ENCODE measurements around the gene PDXP. TPM values are rescaled to one million over a fixed set of nuclear protein-coding genes. Genes with fewer than 3 reads are reported as not detected.
A peak's percentile ranks its signal among the peaks of the same experiment; 100 is the strongest.

Gene PDXP
- total and polyA plus RNA-seq, 8 donors: 8.3 to 13.3 (median 11.3) TPM

GRCh38 chr22:37678372-37678771, 19.8 kb downstream of the PDXP start:
- intact Hi-C loops (cut with DNase I): no loop called here
- Histone ChIP-seq H3K4me3 (peak overlapping the region in 1 of 2 donors; percentile 77), H3K27me3 (no peaks in the 10 kb centered on the region), H3K27ac (peak overlapping the region in 1 of 2 donors; percentile 10), H3K36me3 (peaks cover 0 to 26% of the 10 kb centered on the region in 2 donors), H3K9me3 (no peaks in the 10 kb centered on the region), H3K4me1 (peaks cover 17 to 64% of the 10 kb centered on the region in 2 donors)
- no peak for TF ChIP-seq CTCF (IDR thresholded peaks at IDR 0.05)
- ATAC-seq: no peak
- DNase-seq: no peak

- intact Hi-C loops (cut with DNase I): loop anchor here in 1 of 2 donors (5.0 kb wide), 1 partner anchor 37 kb away; no protein-coding TSS in a partner anchor
- Histone ChIP-seq H3K27ac (no peak overlapping the region), H3K4me3 (no peak overlapping the region), H3K27me3 (no peaks in the 10 kb centered on the region), H3K9me3 (no peaks in the 10 kb centered on the region), H3K36me3 (peaks cover 0 to 26% of the 10 kb centered on the region in 2 donors), H3K4me1 (peaks cover 13 to 53% of the 10 kb centered on the region in 2 donors)
- TF ChIP-seq CTCF (IDR thresholded peaks at IDR 0.05): no peak
- ATAC-seq (no peak), DNase-seq (no peak)
These were observed 21.1 kb downstream of the PDXP start for GRCh38 chr22:37679670-37680069.

- H3K4me1 ChIP-seq: peaks cover 8 to 46% of the 10 kb centered on the region in 2 donors
- H3K27ac ChIP-seq: no peak overlapping the region
- no peaks in the 10 kb centered on the region for H3K27me3 ChIP-seq
- peaks cover 0 to 26% of the 10 kb centered on the region in 2 donors for H3K36me3 ChIP-seq
- DNase-seq (no peak), ATAC-seq (no peak)
- H3K4me3 ChIP-seq: no peak overlapping the region
- H3K9me3 ChIP-seq: no peaks in the 10 kb centered on the region
- intact Hi-C loops (cut with DNase I): loop anchor here in 1 of 2 donors (5.0 kb wide), 1 partner anchor 38 kb away; no protein-coding TSS in a partner anchor
- no peak for TF ChIP-seq CTCF (IDR thresholded peaks at IDR 0.05)
These were observed 21.8 kb downstream of the PDXP start for GRCh38 chr22:37680191-37680851.

GRCh38 chr22:37681001-37681424, 22.5 kb downstream of the PDXP start:
- H3K9me3 ChIP-seq: no peaks in the 10 kb centered on the region
- H3K4me3 ChIP-seq: no peak overlapping the region
- intact Hi-C loops (cut with DNase I): loop anchor here in 1 of 2 donors (5.0 kb wide), 1 partner anchor 39 kb away; no protein-coding TSS in a partner anchor
- no peak for DNase-seq
- no peaks in the 10 kb centered on the region for H3K27me3 ChIP-seq
- no peak overlapping the region for H3K27ac ChIP-seq
- TF ChIP-seq CTCF (IDR thresholded peaks at IDR 0.05): no peak
- ATAC-seq: no peak
- H3K36me3 ChIP-seq: peaks cover 0 to 26% of the 10 kb centered on the region in 2 donors
- H3K4me1 ChIP-seq: peaks cover 8 to 43% of the 10 kb centered on the region in 2 donors

GRCh38 chr22:37681556-37682049, 23.1 kb downstream of the PDXP start:
- peaks cover 8 to 38% of the 10 kb centered on the region in 2 donors for H3K4me1 ChIP-seq
- ATAC-seq: peak; percentile 65
- peak; percentile 88 to 90 for TF ChIP-seq CTCF (IDR thresholded peaks at IDR 0.05)
- no peaks in the 10 kb centered on the region for H3K9me3 ChIP-seq
- intact Hi-C loops (cut with DNase I): loop anchor here in 1 of 2 donors (5.0 kb wide), 1 partner anchor 39 kb away; no protein-coding TSS in a partner anchor
- DNase-seq: peak; percentile 40 to 87 (median 73)
- H3K4me3 ChIP-seq: no peak overlapping the region
- peaks cover 0 to 26% of the 10 kb centered on the region in 2 donors for H3K36me3 ChIP-seq
- no peak overlapping the region for H3K27ac ChIP-seq
- no peaks in the 10 kb centered on the region for H3K27me3 ChIP-seq
